ENCODE measurements around the gene KCNG3. TPM values are rescaled to one million over a fixed set of nuclear protein-coding genes. Genes with fewer than 3 reads are reported as not detected.

The KCNG3 gene
- total RNA-seq, 1 experiment from 2014 or later = 0.94 TPM

- H3K27ac Mint-ChIP-seq (ENCODE audit: unreplicated experiment) = no peak overlapping the region
Measured at GRCh38 chr2:42392191-42392590, 101.6 kb downstream of the KCNG3 start.

More at GRCh38 chr2:42392191-42392590, 101.6 kb downstream of the KCNG3 start:
- intact Hi-C loops (cut with micrococcal nuclease; ENCODE audit: unreplicated experiment) = no loop called here
- no peaks in the 10 kb centered on the region for H3K36me3 Mint-ChIP-seq (ENCODE audit: insufficient read depth, unreplicated experiment)
- DNase-seq = no peak
- no peak overlapping the region for H3K4me3 Mint-ChIP-seq (ENCODE audit: low read depth, unreplicated experiment)
- CTCF ChIA-PET = no interaction called here
- no peaks in the 10 kb centered on the region for H3K9me3 Mint-ChIP-seq (ENCODE audit: low read depth, unreplicated experiment)
- no TSS peak for BruUV-seq (replicated peaks)
- peaks cover 15% of the 10 kb centered on the region for H3K27me3 Mint-ChIP-seq (ENCODE audit: unreplicated experiment)
- H3K4me1 Mint-ChIP-seq (ENCODE audit: low read depth, unreplicated experiment) = no peaks in the 10 kb centered on the region
- TF ChIP-seq CTCF (IDR thresholded peaks at IDR 0.05; ENCODE audit: unreplicated experiment) = no peak

Other genes starting within 250 kb of the KCNG3 start
- 97.5 and 98.0 TPM in 2 replicates for gene COX7A2L, start 132.8 kb downstream of the KCNG3 start, total RNA-seq (2022)
- 45.2 and 46.5 TPM in 2 replicates for gene MTA3, start 74.7 kb upstream of the KCNG3 start, total RNA-seq (2022)

Data from Calu3 (cell line).